ENCODE data around the gene FOCAD.
A peak's percentile ranks its signal among the peaks of the same experiment; 100 is the strongest.
"Not testable (repeated sequence)": the region's sequence is repeated elsewhere in the genome, so short reads cannot be mapped to it uniquely, and the experiment has no call there.

Gene FOCAD

GRCh38 chr9:20684035-20684874 is at the start of gene FOCAD:
Gene FOCAD (plus strand): TSS chr9:20684259. CDS start chr9:20715354, 31,095 bp downstream.
- peak; percentile 97 for DNase-seq

GRCh38 chr9:20634895-20635294 is 49.2 kb upstream of the FOCAD start:
- DNase-seq, result no peak

- DNase-seq, result no peak
Observed at GRCh38 chr9:20636888-20637440, 47.1 kb upstream of the FOCAD start.

- peak; percentile 86 for DNase-seq
Observed at GRCh38 chr9:20640331-20641187, 43.5 kb upstream of the FOCAD start.

- no peak for DNase-seq
Observed at GRCh38 chr9:20642045-20642444, 42.0 kb upstream of the FOCAD start.

GRCh38 chr9:20643660-20644059 is 40.4 kb upstream of the FOCAD start:
- no peak for DNase-seq

GRCh38 chr9:20646656-20647055 is 37.4 kb upstream of the FOCAD start:
- no peak for DNase-seq

GRCh38 chr9:20649381-20649780 is 34.7 kb upstream of the FOCAD start:
- DNase-seq, result no peak

GRCh38 chr9:20650313-20650712 is 33.7 kb upstream of the FOCAD start:
- DNase-seq, result no peak

- DNase-seq, result no peak
Observed at GRCh38 chr9:20650750-20651299, 33.2 kb upstream of the FOCAD start.

GRCh38 chr9:20651939-20652338 is 32.1 kb upstream of the FOCAD start:
- DNase-seq, result no peak

GRCh38 chr9:20658246-20658667 is 25.8 kb upstream of the FOCAD start:
- DNase-seq, result peak; percentile 23

- DNase-seq, result no peak
Observed at GRCh38 chr9:20658677-20659473, 25.2 kb upstream of the FOCAD start.

- no peak for DNase-seq
Observed at GRCh38 chr9:20659474-20659967, 24.5 kb upstream of the FOCAD start.

GRCh38 chr9:20662156-20662555 is 21.9 kb upstream of the FOCAD start:
- DNase-seq, result no peak

- no peak for DNase-seq
Observed at GRCh38 chr9:20663133-20663532, 20.9 kb upstream of the FOCAD start.

- no peak for DNase-seq
Observed at GRCh38 chr9:20664501-20664900, 19.6 kb upstream of the FOCAD start.

GRCh38 chr9:20670395-20670794 is 13.7 kb upstream of the FOCAD start:
- DNase-seq, result no peak

- no peak for DNase-seq
Observed at GRCh38 chr9:20671635-20672034, 12.4 kb upstream of the FOCAD start.

GRCh38 chr9:20673537-20673936 is 10.5 kb upstream of the FOCAD start:
- not testable (repeated sequence) for DNase-seq

- no peak for DNase-seq
Observed at GRCh38 chr9:20681467-20681866, 2.6 kb upstream of the FOCAD start.

- peak; percentile 65 for DNase-seq
Observed at GRCh38 chr9:20683351-20684034, 566 bp upstream of the FOCAD start.

All from stimulated activated CD4-positive, alpha-beta T cell treated with anti-CD3 and anti-CD28 coated beads, Interleukin-15, amount 100 ng/mL, for 24 hours (primary cell).